PC-9 (cell line): ENCODE results near the gene FDPS. TPM values are rescaled to one million over a fixed set of nuclear protein-coding genes. Genes with fewer than 3 reads are reported as not detected.

Source experiments
- BruUV-seq: library from RNA; stranded (reverse); fragments of 400-500 nt; replicated peaks from 2 replicates; lab custom pipeline; 2021; lab: Mats Ljungman, UMichigan
- CTCF ChIA-PET: fragments of 300-600 bp; sonication (Branson Sonifier 250); formaldehyde crosslinking; loops from one replicate; lab custom pipeline; 2022; ENCODE audit warnings: antibody characterized with exemption; lab: Charles Lee
- POLR2A ChIA-PET: fragments of 300-600 bp; sonication (Branson Sonifier 250); formaldehyde crosslinking; loops from one replicate; lab custom pipeline; 2022; ENCODE audit warnings: antibody characterized with exemption; ENCODE audit not compliant: unreplicated experiment; lab: Charles Lee
- DNase-seq, 2 experiments: peaks; one replicate each; pipeline versions ENCODE4 v3.0.0 to v3.0.0-alpha.2; 2015 to 2022; ENCODE audit warnings: mixed read lengths in 1 of 2
- H2AFZ ChIP-seq: fragments of 200-600 bp; sonication (generic); 2 replicates; pipeline ENCODE4 v1.8.1; 2017; ENCODE audit warnings: antibody characterized with exemption
- H3F3A ChIP-seq: fragments of 200-600 bp; sonication (generic); 2 replicates; pipeline ENCODE4 v1.8.1; 2017; ENCODE audit warnings: antibody characterized with exemption, mild to moderate bottlenecking, low read depth; ENCODE audit not compliant: insufficient read depth
- H3K27ac ChIP-seq: fragments of 200-600 bp; sonication (generic); 2 replicates; pipeline ENCODE4 v1.6.1; 2016; ENCODE audit warnings: mixed run types
- H3K27me3 ChIP-seq: fragments of 200-600 bp; sonication (generic); 2 replicates; pipeline ENCODE4 v1.6.1; 2016; ENCODE audit warnings: low read depth, mixed run types; ENCODE audit not compliant: insufficient read depth
- H3K36me3 ChIP-seq: fragments of 200-600 bp; sonication (generic); 2 replicates; pipeline ENCODE4 v1.6.1; 2016; ENCODE audit warnings: low read depth, mixed run types
- H3K4me1 ChIP-seq: fragments of 200-600 bp; sonication (generic); replicated peaks from 2 replicates; pipeline ENCODE4 v1.6.1; 2016; ENCODE audit warnings: mixed run types; ENCODE audit not compliant: insufficient read depth
- H3K4me2 ChIP-seq: fragments of 200-600 bp; sonication (generic); 2 replicates; pipeline ENCODE4 v1.6.1; 2017; ENCODE audit warnings: mixed run types
- H3K4me3 ChIP-seq: fragments of 200-600 bp; sonication (generic); 2 replicates; pipeline ENCODE4 v1.6.1; 2016; ENCODE audit warnings: mixed run types
- H3K79me2 ChIP-seq: fragments of 200-600 bp; sonication (generic); 2 replicates; pipeline ENCODE4 v1.6.1; 2017; ENCODE audit warnings: low read depth, mixed run types
- H3K9me2 ChIP-seq: fragments of 200-600 bp; sonication (generic); 2 replicates; pipeline ENCODE4 v1.8.1; 2017; ENCODE audit warnings: mild to moderate bottlenecking; ENCODE audit not compliant: insufficient read depth
- H3K9me3 ChIP-seq: fragments of 200-600 bp; sonication (generic); 2 replicates; pipeline ENCODE4 v1.8.1; 2016; ENCODE audit warnings: low read depth; ENCODE audit not compliant: insufficient read depth
- H4K20me1 ChIP-seq: fragments of 200-600 bp; sonication (generic); 2 replicates; pipeline ENCODE4 v1.8.1; 2017; ENCODE audit not compliant: insufficient read depth
- CTCF ChIP-seq: fragments of 200-600 bp; sonication (generic); conservative IDR thresholded peaks from 2 replicates; pipeline ENCODE4 v1.6.1; 2017; ENCODE audit warnings: mixed run types, antibody characterized with exemption, mild to moderate bottlenecking, moderate library complexity
- EZH2 ChIP-seq: fragments of 200-600 bp; sonication (generic); IDR thresholded peaks from 2 replicates; pipeline ENCODE4 v1.8.0; 2017; ENCODE audit warnings: antibody characterized with exemption, low read depth
- intact Hi-C: fragments of 100-400 bp; cut with micrococcal nuclease; formaldehyde crosslinking; loops from one replicate; pipeline ENCODE4 v1.10.0; 2022; ENCODE audit not compliant: unreplicated experiment
- total RNA-seq: library from RNA; stranded (reverse); gene quantifications from 2 replicates; pipeline ENCODE4 v1.2.3, GENCODE V29; 2021

FDPS gene
- total RNA-seq, 1 experiment from 2014 or later, result 568 TPM

GRCh38 chr1:155285063-155285462 lies 23.6 kb upstream of the FDPS start:
- no peak overlapping the region for H3K4me3 ChIP-seq
- ChIA-PET CTCF (no interaction called here), POLR2A (no interaction called here)
- BruUV-seq, result no TSS peak
- DNase-seq, result no peak
- no peaks in the 10 kb centered on the region for H3K36me3 ChIP-seq
- no peak for TF ChIP-seq CTCF
- no peak for TF ChIP-seq EZH2
- no peak overlapping the region for H2AFZ ChIP-seq
- H4K20me1 ChIP-seq, result no peaks in the 10 kb centered on the region
- no peak overlapping the region for H3K27ac ChIP-seq
- H3K4me1 ChIP-seq, result no peaks in the 10 kb centered on the region
- no peaks in the 10 kb centered on the region for H3K9me2 ChIP-seq
- H3K79me2 ChIP-seq, result no peaks in the 10 kb centered on the region
- intact Hi-C loops, result no loop called here
- no peaks in the 10 kb centered on the region for H3K27me3 ChIP-seq
- no peak overlapping the region for H3K4me2 ChIP-seq
- no peaks in the 10 kb centered on the region for H3K9me3 ChIP-seq
- H3F3A ChIP-seq, result peaks cover 5% of the 10 kb centered on the region; the same call in 1 of the 2 replicates

GRCh38 chr1:155285631-155286044 lies 23.0 kb upstream of the FDPS start:
- DNase-seq, result no peak
- Histone ChIP-seq H3K27ac (no peak overlapping the region), H3K36me3 (no peaks in the 10 kb centered on the region), H3K4me1 (no peaks in the 10 kb centered on the region), H3K4me2 (no peak overlapping the region), H2AFZ (no peak overlapping the region), H3K4me3 (no peak overlapping the region), H3F3A (peaks cover 5% of the 10 kb centered on the region; the same call in 1 of the 2 replicates), H4K20me1 (no peaks in the 10 kb centered on the region), H3K27me3 (no peaks in the 10 kb centered on the region), H3K79me2 (no peaks in the 10 kb centered on the region), H3K9me2 (no peaks in the 10 kb centered on the region), H3K9me3 (no peaks in the 10 kb centered on the region)
- POLR2A ChIA-PET, result no interaction called here
- intact Hi-C loops, result no loop called here
- TF ChIP-seq CTCF, result no peak
- TF ChIP-seq EZH2, result no peak
- CTCF ChIA-PET, result interaction anchor here (0.7 kb wide), 1 partner anchor 18 kb away, joined by 4 read pairs; no protein-coding TSS in a partner anchor
- BruUV-seq, result no TSS peak

GRCh38 chr1:155286544-155286943 lies 22.1 kb upstream of the FDPS start:
- Histone ChIP-seq H3K79me2 (no peaks in the 10 kb centered on the region), H3K9me2 (no peaks in the 10 kb centered on the region), H2AFZ (no peak overlapping the region), H3K36me3 (no peaks in the 10 kb centered on the region), H3K27me3 (no peaks in the 10 kb centered on the region), H3K4me3 (no peak overlapping the region), H3K9me3 (no peaks in the 10 kb centered on the region), H3K4me2 (no peak overlapping the region), H4K20me1 (no peaks in the 10 kb centered on the region), H3K27ac (no peak overlapping the region), H3K4me1 (no peaks in the 10 kb centered on the region), H3F3A (peaks cover 3% of the 10 kb centered on the region; the same call in 1 of the 2 replicates)
- ChIA-PET CTCF (interaction anchor here (0.7 kb wide), 1 partner anchor 17 kb away, joined by 4 read pairs; no protein-coding TSS in a partner anchor), POLR2A (no interaction called here)
- no peak for DNase-seq
- intact Hi-C loops, result no loop called here
- TF ChIP-seq CTCF (no peak), EZH2 (no peak)
- no TSS peak for BruUV-seq
